K562 (cell line): ENCODE results near the gene CSAG1. TPM values are rescaled to one million over a fixed set of nuclear protein-coding genes. Genes with fewer than 3 reads are reported as not detected.
A peak's percentile ranks its signal among the peaks of the same experiment; 100 is the strongest.

ENCODE experiments used
- CAMTA2 ChIP-seq: fragments of 250-450 bp; sonication (Bioruptor Pico); conservative IDR thresholded peaks from 2 replicates; pipeline ENCODE4 v1.5.1; 2022
- KDM4B ChIP-seq, 2 experiments: fragments of 450-650 bp in 1 of 2; sonication (generic) in 1 of 2; IDR thresholded peaks; 2 replicates each; pipeline ENCODE4 v1.6.1; 2016 to 2017; ENCODE audit warnings: borderline replicate concordance in 2 of 2, antibody characterized with exemption in 1 of 2, low read depth in 1 of 2, mild to moderate bottlenecking in 1 of 2
- MBD2 ChIP-seq: sonication (generic); IDR thresholded peaks from 2 replicates; pipeline ENCODE4 v1.6.1; 2016; ENCODE audit warnings: low read depth, borderline replicate concordance
- NEUROD1 ChIP-seq: fragments of 150-350 bp; IDR thresholded peaks from 2 replicates; pipeline ENCODE4 v1.6.1; 2014; ENCODE audit warnings: borderline replicate concordance, low read length, low read depth; ENCODE audit not compliant: partially characterized antibody
- NR2C2 ChIP-seq, 2 experiments: fragments of 200-800 bp in 1 of 2; sonication (Bioruptor generic) in 1 of 2; sonication (generic) in 1 of 2; formaldehyde crosslinking in 1 of 2; IDR thresholded peaks; 2 replicates each; pipeline versions ENCODE4 v1.6.1 to v1.8.0; 2016 to 2022; ENCODE audit warnings: mild to moderate bottlenecking in 1 of 2, missing compliant biosample characterization in 1 of 2, missing genetic modification characterization in 1 of 2, missing genetic modification reagents in 1 of 2
- SIN3A ChIP-seq, 2 experiments: fragments of 150-350 bp in 1 of 2; IDR thresholded peaks; 2 replicates each; pipeline ENCODE4 v1.6.1; 2011 to 2016; ENCODE audit warnings: borderline replicate concordance in 2 of 2, low read depth in 2 of 2, low read length in 2 of 2, mild to moderate bottlenecking in 2 of 2, moderate library complexity in 2 of 2; ENCODE audit not compliant: control insufficient read depth in 1 of 2
- TCF7 ChIP-seq: sonication (generic); IDR thresholded peaks from 2 replicates; pipeline ENCODE4 v1.6.1; 2016; ENCODE audit warnings: antibody characterized with exemption, borderline replicate concordance
- TOE1 ChIP-seq, 2 experiments: fragments of 450-650 bp in 1 of 2; sonication (generic) in 1 of 2; formaldehyde crosslinking in 1 of 2; IDR thresholded peaks; 2 replicates each; pipeline versions ENCODE4 v1.7.1 to v1.8.0; 2016 to 2022; ENCODE audit warnings: borderline replicate concordance in 2 of 2, mild to moderate bottlenecking in 2 of 2, antibody characterized with exemption in 1 of 2, inconsistent platforms in 1 of 2, low read depth in 1 of 2, missing genetic modification reagents in 1 of 2, moderate library complexity in 1 of 2
- XRCC3 ChIP-seq: fragments of 450-650 bp; IDR thresholded peaks from 2 replicates; pipeline ENCODE4 v1.6.1; 2017; ENCODE audit warnings: mild to moderate bottlenecking, moderate library complexity
- ZNF347 ChIP-seq: fragments of 450-650 bp; formaldehyde crosslinking; IDR thresholded peaks from 2 replicates; pipeline ENCODE4 v1.4.0; 2020; ENCODE audit warnings: low read depth, mild to moderate bottlenecking, moderate library complexity
- ZNF668 ChIP-seq: fragments of 250-450 bp; sonication (Bioruptor Pico); IDR thresholded peaks from 2 replicates; pipeline ENCODE4 v1.8.0; 2022; ENCODE audit warnings: mild to moderate bottlenecking, inconsistent platforms
- polyA plus RNA-seq, 8 experiments: library from polyadenylated mRNA; depleted of rRNA in 4 of 8; stranded (reverse) in 5 of 8; unstranded in 3 of 8; fragments of >200 nt; fragmentation: Nextera tagmentation in 2 of 8; fragmentation: Illumina TruSeq in 1 of 8; extraction: Ambion mirVana in 2 of 8; extraction: Trizol in 1 of 8; gene quantifications; 2 replicates each; pipeline versions ENCODE4 v1.2.1 to v1.2.3, GENCODE V29; 2011 to 2014; ENCODE audit warnings: inconsistent platforms in 1 of 8, missing spikeins in 1 of 8
- total RNA-seq, 7 experiments: library from RNA; depleted of rRNA in 6 of 7; stranded (reverse); fragments of >200 nt in 6 of 7; fragmentation: Illumina TruSeq in 2 of 7; extraction: Trizol in 2 of 7; gene quantifications; 2 replicates each; pipeline versions ENCODE4 v1.2.1 to v1.2.3, GENCODE V29; 2011 to 2021; ENCODE audit warnings: low replicate concordance in 1 of 7
- TF ChIP-seq, protein P1 (sequence below): fragments of 250-450 bp; sonication (Bioruptor Pico); IDR thresholded peaks from 2 replicates; pipeline ENCODE4 v1.4.0; 2020
- TF ChIP-seq, protein P2 (sequence below): sonication (generic); formaldehyde crosslinking; IDR thresholded peaks from 2 replicates; pipeline ENCODE4 v1.8.1; 2023; ENCODE audit warnings: mild to moderate bottlenecking, missing genetic modification reagents, moderate library complexity
- TF ChIP-seq, protein P3 (sequence below): fragments of 450-650 bp; formaldehyde crosslinking; conservative IDR thresholded peaks from 2 replicates; pipeline ENCODE4 v1.4.0; 2022; ENCODE audit warnings: mild to moderate bottlenecking, missing genetic modification characterization
- TF ChIP-seq, protein P4 (sequence below): fragments of 200-400 bp; formaldehyde crosslinking; IDR thresholded peaks from 2 replicates; pipeline ENCODE4 v1.6.1; 2017; ENCODE audit warnings: mild to moderate bottlenecking, low read depth, low read length, moderate library complexity
- TF ChIP-seq, protein P5 (sequence below): sonication (generic); formaldehyde crosslinking; IDR thresholded peaks from 2 replicates; pipeline ENCODE4 v1.9.0; 2022; ENCODE audit warnings: mild to moderate bottlenecking, missing genetic modification reagents

Gene CSAG1
- total and polyA plus RNA-seq, 9 of the 15 experiments (the other 6 are each of a cell fraction or from before 2014, with no cell fraction given) = 43.1 to 170 (median 62.1) TPM

DNA sequence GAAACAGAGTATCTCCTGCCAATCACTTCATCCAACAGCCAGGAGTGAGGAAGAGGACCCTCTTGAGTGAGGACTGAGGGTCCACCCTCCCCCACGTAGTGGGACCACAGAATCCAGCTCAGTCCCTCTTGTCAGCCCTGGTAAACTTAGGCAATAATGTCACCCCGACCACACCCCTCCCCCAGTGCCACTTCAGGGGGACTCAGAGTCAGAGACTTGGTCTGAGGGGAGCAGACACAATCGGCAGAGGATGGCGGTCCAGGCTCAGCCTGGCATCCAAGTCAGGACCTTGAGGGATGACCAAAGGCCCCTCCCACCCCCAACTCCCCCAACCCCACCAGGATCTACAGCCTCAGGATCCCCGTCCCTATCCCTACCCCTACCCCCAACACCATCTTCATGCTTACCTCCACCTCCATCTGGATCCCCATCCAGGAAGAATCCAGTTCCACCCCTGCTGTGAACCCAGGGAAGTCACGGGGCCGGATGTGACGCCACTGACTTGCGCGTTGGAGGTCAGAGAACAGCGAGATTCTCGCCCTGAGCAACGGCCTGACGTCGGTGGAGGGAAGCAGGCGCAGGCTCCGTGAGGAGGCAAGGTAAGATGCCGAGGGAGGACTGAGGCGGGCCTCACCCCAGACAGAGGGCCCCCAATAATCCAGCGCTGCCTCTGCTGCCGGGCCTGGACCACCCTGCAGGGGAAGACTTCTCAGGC lies at the start of gene CSAG1, which contains the start of gene MAGEA12 (continued):
- TF ChIP-seq KDM4B (IDR thresholded peaks at IDR 0.05; ENCODE audit: borderline replicate concordance in 2 of 2, low read depth in 1 of 2) (no peak), MBD2 (no peak), ZNF347 (CRISPR knock-in tag) (no peak), NR2C2 (CRISPR knock-in tag; IDR thresholded peaks at IDR 0.05) (peak; percentile 87), NR2C2 (tag; IDR thresholded peaks at IDR 0.05) (peak; percentile 95), CAMTA2 (no peak), XRCC3 (no peak), TOE1 (IDR thresholded peaks at IDR 0.05; ENCODE audit: borderline replicate concordance) (peak; percentile 37; the same call in 1 of the 2 replicates), TOE1 (CRISPR knock-in tag; IDR thresholded peaks at IDR 0.05; ENCODE audit: borderline replicate concordance, low read depth) (no peak), NEUROD1 (peak; percentile 94), TCF7 (no peak), ZNF668 (CRISPR knock-in tag) (no peak), SIN3A (IDR thresholded peaks at IDR 0.05; ENCODE audit: borderline replicate concordance in 2 of 2, control insufficient read depth in 1 of 2, low read depth in 2 of 2, low read length in 2 of 2) (no peak)
- TF ChIP-seq, protein P1, sequence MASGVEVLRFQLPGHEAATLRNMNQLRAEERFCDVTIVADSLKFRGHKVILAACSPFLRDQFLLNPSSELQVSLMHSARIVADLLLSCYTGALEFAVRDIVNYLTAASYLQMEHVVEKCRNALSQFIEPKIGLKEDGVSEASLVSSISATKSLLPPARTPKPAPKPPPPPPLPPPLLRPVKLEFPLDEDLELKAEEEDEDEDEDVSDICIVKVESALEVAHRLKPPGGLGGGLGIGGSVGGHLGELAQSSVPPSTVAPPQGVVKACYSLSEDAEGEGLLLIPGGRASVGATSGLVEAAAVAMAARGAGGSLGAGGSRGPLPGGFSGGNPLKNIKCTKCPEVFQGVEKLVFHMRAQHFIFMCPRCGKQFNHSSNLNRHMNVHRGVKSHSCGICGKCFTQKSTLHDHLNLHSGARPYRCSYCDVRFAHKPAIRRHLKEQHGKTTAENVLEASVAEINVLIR (CRISPR knock-in tag) = peak; percentile 62; the same call in 1 of the 2 replicates
- TF ChIP-seq, protein P2, sequence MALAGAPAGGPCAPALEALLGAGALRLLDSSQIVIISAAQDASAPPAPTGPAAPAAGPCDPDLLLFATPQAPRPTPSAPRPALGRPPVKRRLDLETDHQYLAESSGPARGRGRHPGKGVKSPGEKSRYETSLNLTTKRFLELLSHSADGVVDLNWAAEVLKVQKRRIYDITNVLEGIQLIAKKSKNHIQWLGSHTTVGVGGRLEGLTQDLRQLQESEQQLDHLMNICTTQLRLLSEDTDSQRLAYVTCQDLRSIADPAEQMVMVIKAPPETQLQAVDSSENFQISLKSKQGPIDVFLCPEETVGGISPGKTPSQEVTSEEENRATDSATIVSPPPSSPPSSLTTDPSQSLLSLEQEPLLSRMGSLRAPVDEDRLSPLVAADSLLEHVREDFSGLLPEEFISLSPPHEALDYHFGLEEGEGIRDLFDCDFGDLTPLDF (CRISPR knock-in tag) = no peak
- TF ChIP-seq, protein P3, sequence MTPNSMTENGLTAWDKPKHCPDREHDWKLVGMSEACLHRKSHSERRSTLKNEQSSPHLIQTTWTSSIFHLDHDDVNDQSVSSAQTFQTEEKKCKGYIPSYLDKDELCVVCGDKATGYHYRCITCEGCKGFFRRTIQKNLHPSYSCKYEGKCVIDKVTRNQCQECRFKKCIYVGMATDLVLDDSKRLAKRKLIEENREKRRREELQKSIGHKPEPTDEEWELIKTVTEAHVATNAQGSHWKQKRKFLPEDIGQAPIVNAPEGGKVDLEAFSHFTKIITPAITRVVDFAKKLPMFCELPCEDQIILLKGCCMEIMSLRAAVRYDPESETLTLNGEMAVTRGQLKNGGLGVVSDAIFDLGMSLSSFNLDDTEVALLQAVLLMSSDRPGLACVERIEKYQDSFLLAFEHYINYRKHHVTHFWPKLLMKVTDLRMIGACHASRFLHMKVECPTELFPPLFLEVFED (CRISPR knock-in tag) = no peak
- TF ChIP-seq, protein P4, sequence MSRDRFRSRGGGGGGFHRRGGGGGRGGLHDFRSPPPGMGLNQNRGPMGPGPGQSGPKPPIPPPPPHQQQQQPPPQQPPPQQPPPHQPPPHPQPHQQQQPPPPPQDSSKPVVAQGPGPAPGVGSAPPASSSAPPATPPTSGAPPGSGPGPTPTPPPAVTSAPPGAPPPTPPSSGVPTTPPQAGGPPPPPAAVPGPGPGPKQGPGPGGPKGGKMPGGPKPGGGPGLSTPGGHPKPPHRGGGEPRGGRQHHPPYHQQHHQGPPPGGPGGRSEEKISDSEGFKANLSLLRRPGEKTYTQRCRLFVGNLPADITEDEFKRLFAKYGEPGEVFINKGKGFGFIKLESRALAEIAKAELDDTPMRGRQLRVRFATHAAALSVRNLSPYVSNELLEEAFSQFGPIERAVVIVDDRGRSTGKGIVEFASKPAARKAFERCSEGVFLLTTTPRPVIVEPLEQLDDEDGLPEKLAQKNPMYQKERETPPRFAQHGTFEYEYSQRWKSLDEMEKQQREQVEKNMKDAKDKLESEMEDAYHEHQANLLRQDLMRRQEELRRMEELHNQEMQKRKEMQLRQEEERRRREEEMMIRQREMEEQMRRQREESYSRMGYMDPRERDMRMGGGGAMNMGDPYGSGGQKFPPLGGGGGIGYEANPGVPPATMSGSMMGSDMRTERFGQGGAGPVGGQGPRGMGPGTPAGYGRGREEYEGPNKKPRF = no peak
- TF ChIP-seq, protein P5, sequence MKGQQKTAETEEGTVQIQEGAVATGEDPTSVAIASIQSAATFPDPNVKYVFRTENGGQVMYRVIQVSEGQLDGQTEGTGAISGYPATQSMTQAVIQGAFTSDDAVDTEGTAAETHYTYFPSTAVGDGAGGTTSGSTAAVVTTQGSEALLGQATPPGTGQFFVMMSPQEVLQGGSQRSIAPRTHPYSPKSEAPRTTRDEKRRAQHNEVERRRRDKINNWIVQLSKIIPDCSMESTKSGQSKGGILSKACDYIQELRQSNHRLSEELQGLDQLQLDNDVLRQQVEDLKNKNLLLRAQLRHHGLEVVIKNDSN (CRISPR knock-in tag) = peak; percentile 80
